B cell (primary cell): ENCODE results near the gene EHD2. TPM values are rescaled to one million over a fixed set of nuclear protein-coding genes. Genes with fewer than 3 reads are reported as not detected.

Source experiments
- ATAC-seq: fragments of 200-7000 bp; cut with Tn5 transposase; one replicate; pipeline ENCODE4 v1.10.0; 2021; ENCODE audit warnings: low read depth, mild to moderate bottlenecking, moderate number of reproducible peaks, moderate library complexity
- CTCF ChIA-PET: fragments of 350-600 bp; sonication (Branson Sonifier 250); formaldehyde crosslinking; loops from one replicate; lab custom pipeline; 2021; ENCODE audit warnings: antibody characterized with exemption, inconsistent platforms; lab: Charles Lee
- POLR2A ChIA-PET: fragments of 350-600 bp; sonication (Branson Sonifier 250); formaldehyde crosslinking; loops from one replicate; lab custom pipeline; 2021; ENCODE audit warnings: antibody characterized with exemption; lab: Charles Lee
- DNase-seq: peaks from one replicate; pipeline ENCODE4 v3.0.0; 2013
- H2AFZ ChIP-seq: 2 replicates; pipeline ENCODE4 v1.6.1; 2012; ENCODE audit warnings: mild to moderate bottlenecking, low read depth, low read length; ENCODE audit not compliant: insufficient read depth, poor library complexity, severe bottlenecking
- H3K27ac ChIP-seq, 2 donors: 1 replicate in 1 of 2; 2 replicates in 1 of 2; pipeline ENCODE4 v1.5.1; 2012 to 2013; ENCODE audit warnings: low read length in 2 of 2, mild to moderate bottlenecking in 2 of 2, moderate library complexity in 1 of 2
- H3K27me3 ChIP-seq, 4 experiments: fragments of 200-600 bp in 1 of 4; sonication (generic) in 1 of 4; replicated peaks in 1 of 4; 1 replicate in 2 of 4; 2 replicates in 2 of 4; pipeline versions ENCODE4 v1.6.1 to v1.7.0; 2013 to 2016; ENCODE audit warnings: low read length in 3 of 4, mild to moderate bottlenecking in 2 of 4, mixed read lengths in 1 of 4, moderate library complexity in 1 of 4; ENCODE audit not compliant: insufficient read depth in 4 of 4, control insufficient read depth in 3 of 4; ENCODE audit errors: control extremely low read depth in 1 of 4
- H3K36me3 ChIP-seq, 2 experiments: replicated peaks in 1 of 2; 1 replicate in 1 of 2; 2 replicates in 1 of 2; pipeline versions ENCODE4 v1.6.1 to v1.7.1; 2013; ENCODE audit warnings: low read length in 1 of 2; ENCODE audit not compliant: insufficient read depth in 2 of 2, control insufficient read depth in 1 of 2; ENCODE audit errors: control extremely low read depth in 1 of 2, extremely low read depth in 1 of 2
- H3K4me1 ChIP-seq, 2 donors: fragments of 200-600 bp in 1 of 2; sonication (generic) in 1 of 2; 1 replicate in 1 of 2; 2 replicates in 1 of 2; pipeline versions ENCODE4 v1.5.1 to v1.6.1; 2013 to 2017; ENCODE audit warnings: low read length in 2 of 2; ENCODE audit not compliant: control insufficient read depth in 2 of 2, insufficient read depth in 2 of 2
- H3K4me2 ChIP-seq: replicated peaks from 2 replicates; pipeline ENCODE3; 2012; ENCODE audit warnings: mild to moderate bottlenecking, low read depth, low read length; ENCODE audit not compliant: poor library complexity, severe bottlenecking
- H3K4me3 ChIP-seq, 5 experiments: fragments of 200-600 bp in 1 of 5; sonication (generic) in 1 of 5; 1 replicate in 3 of 5; 2 replicates in 2 of 5; pipeline versions ENCODE4 v1.5.1 to v1.7.0; 2011 to 2016; ENCODE audit warnings: low read length in 4 of 5, mild to moderate bottlenecking in 4 of 5, low read depth in 2 of 5, control low read depth in 1 of 5, moderate library complexity in 1 of 5; ENCODE audit not compliant: insufficient read depth in 1 of 5; ENCODE audit errors: control extremely low read depth in 1 of 5, extremely low read depth in 1 of 5
- H3K79me2 ChIP-seq: fragments of 200-600 bp; sonication (generic); one replicate; pipeline ENCODE4 v1.6.0; 2016; ENCODE audit warnings: low read length; ENCODE audit not compliant: control insufficient read depth, insufficient read depth
- H3K9ac ChIP-seq: fragments of 200-600 bp; sonication (generic); 2 replicates; pipeline ENCODE4 v1.6.1; 2017; ENCODE audit warnings: mild to moderate bottlenecking, low read length, moderate library complexity
- H3K9me3 ChIP-seq, 3 donors: one replicate each; pipeline versions ENCODE4 v1.6.1 to v1.7.1; 2013; ENCODE audit warnings: low read length in 2 of 3; ENCODE audit not compliant: control insufficient read depth in 2 of 3, insufficient read depth in 1 of 3; ENCODE audit errors: control extremely low read depth in 1 of 3
- H4K20me1 ChIP-seq: 2 replicates; pipeline ENCODE4 v1.6.0; 2012; ENCODE audit warnings: mild to moderate bottlenecking, low read length; ENCODE audit not compliant: insufficient read depth, control insufficient read depth, poor library complexity, severe bottlenecking
- H3K27ac Mint-ChIP-seq: one replicate; pipeline ENCODE4 v1.8.0; 2021; ENCODE audit warnings: mixed read lengths
- H3K27me3 Mint-ChIP-seq: one replicate; pipeline ENCODE4 v1.8.0; 2021; ENCODE audit warnings: mixed read lengths
- H3K4me1 Mint-ChIP-seq: one replicate; pipeline ENCODE4 v1.8.0; 2021; ENCODE audit warnings: mixed read lengths
- H3K4me3 Mint-ChIP-seq: one replicate; pipeline ENCODE4 v1.8.0; 2021; ENCODE audit warnings: mixed read lengths
- H3K9me3 Mint-ChIP-seq: one replicate; pipeline ENCODE4 v1.8.0; 2022; ENCODE audit warnings: mixed read lengths; ENCODE audit not compliant: insufficient read depth
- EZH2 ChIP-seq: IDR thresholded peaks from 2 replicates; pipeline ENCODE4 v1.6.1; 2012; ENCODE audit warnings: borderline replicate concordance, low read depth, mild to moderate bottlenecking, moderate library complexity, low read length; ENCODE audit not compliant: insufficient read depth, poor library complexity, severe bottlenecking
- WGBS: methylation state at CpG from one replicate; pipeline ENCODE4 v1.1.5; 2013; ENCODE audit warnings: missing lambda C conversion rate; ENCODE audit not compliant: insufficient coverage; 5-methylcytosine and 5-hydroxymethylcytosine counted together
- intact Hi-C: fragments of 100-400 bp; cut with micrococcal nuclease; formaldehyde crosslinking; loops from one replicate; pipeline ENCODE4 v1.10.0; 2022
- polyA plus RNA-seq: library from polyadenylated mRNA; depleted of rRNA; stranded (reverse); fragments of >200 nt; gene quantifications from 2 replicates; pipeline ENCODE4 v1.2.3, GENCODE V29; 2012
- total RNA-seq, 2 donors: library from RNA; stranded (reverse); fragments of 120-200 nt in 1 of 2; gene quantifications; 1 replicate in 1 of 2; 2 replicates in 1 of 2; pipeline versions ENCODE4 v1.2.3 to v1.2.4, GENCODE V29; 2013 to 2022
- TF ChIP-seq, protein P1 (sequence below): fragments of 200-600 bp; IDR thresholded peaks from one replicate; pipeline ENCODE4 v1.8.0; 2022; ENCODE audit warnings: antibody characterized with exemption, mild to moderate bottlenecking

EHD2 gene
- total and polyA plus RNA-seq, 2 donors (not counting 1 experiment from before 2014, with no cell fraction given): not detected

DNA sequence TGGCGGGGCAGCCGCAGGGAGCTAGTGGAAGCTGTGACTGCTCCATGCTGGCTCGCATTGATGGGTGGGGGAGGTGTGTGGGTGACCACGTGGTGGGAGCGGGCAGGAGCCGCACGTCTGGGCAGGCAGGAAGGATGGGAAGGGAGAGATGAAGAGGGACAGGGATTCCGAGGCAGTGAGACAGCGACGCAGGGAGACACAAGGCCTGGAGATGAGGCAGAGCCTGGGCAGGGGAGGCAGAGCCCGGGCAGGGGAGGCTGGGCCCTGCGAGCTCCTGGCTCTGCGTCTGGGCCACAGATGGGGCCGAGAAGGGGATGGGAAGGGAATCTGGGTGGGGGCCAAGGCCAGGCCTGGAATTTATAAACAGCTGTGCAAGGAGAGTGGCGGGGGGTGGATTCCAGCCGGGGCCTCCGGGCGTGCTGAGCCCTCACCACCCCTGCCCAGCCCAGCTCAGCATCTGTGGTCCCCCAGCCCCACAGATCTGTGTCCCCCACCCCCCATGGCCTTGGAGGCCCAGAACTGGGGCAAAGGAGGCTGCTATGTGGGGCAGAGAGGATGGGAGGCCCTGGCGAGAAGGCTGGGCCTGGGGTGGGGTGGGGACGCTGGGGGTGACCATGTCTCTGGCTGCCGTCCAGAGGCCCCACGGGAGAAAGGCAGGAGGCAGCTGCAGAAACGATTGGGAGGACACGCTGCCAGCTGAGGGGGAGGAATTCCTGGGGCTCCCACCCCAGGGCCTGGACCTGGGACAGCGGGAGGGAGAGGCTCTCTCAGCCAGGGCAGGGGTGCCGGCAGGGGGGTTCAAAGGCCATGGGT lies 6.0 kb downstream of the EHD2 start:
- H3K27me3 Mint-ChIP-seq: peaks cover 42% of the 10 kb centered on the region
- intact Hi-C loops: no loop called here

More for the DNA sequence above, 6.0 kb downstream of the EHD2 start:
- Histone ChIP-seq H3K36me3 (no peaks in the 10 kb centered on the region), H3K9ac (no peak overlapping the region), H3K27me3 (peaks cover 0 to 13% (median under 1%) of the 10 kb centered on the region in 4 experiments), H3K79me2 (no peaks in the 10 kb centered on the region), H4K20me1 (no peaks in the 10 kb centered on the region), H3K4me2 (no peak overlapping the region), H3K4me3 (no peak overlapping the region), H2AFZ (no peak overlapping the region), H3K9me3 (peaks cover 0 to 16% (median 1%) of the 10 kb centered on the region in 3 donors), H3K4me1 (no peaks in the 10 kb centered on the region), H3K27ac (no peak overlapping the region)
- Mint-ChIP-seq H3K27ac (no peak overlapping the region), H3K9me3 (no peaks in the 10 kb centered on the region), H3K4me3 (no peak overlapping the region), H3K4me1 (no peaks in the 10 kb centered on the region)
- TF ChIP-seq EZH2: no peak
- TF ChIP-seq, protein P1, sequence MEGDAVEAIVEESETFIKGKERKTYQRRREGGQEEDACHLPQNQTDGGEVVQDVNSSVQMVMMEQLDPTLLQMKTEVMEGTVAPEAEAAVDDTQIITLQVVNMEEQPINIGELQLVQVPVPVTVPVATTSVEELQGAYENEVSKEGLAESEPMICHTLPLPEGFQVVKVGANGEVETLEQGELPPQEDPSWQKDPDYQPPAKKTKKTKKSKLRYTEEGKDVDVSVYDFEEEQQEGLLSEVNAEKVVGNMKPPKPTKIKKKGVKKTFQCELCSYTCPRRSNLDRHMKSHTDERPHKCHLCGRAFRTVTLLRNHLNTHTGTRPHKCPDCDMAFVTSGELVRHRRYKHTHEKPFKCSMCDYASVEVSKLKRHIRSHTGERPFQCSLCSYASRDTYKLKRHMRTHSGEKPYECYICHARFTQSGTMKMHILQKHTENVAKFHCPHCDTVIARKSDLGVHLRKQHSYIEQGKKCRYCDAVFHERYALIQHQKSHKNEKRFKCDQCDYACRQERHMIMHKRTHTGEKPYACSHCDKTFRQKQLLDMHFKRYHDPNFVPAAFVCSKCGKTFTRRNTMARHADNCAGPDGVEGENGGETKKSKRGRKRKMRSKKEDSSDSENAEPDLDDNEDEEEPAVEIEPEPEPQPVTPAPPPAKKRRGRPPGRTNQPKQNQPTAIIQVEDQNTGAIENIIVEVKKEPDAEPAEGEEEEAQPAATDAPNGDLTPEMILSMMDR: no peak
- 82% methylated on average over 19 of the region's 26 CpGs for WGBS
- DNase-seq: no peak
- ChIA-PET POLR2A (interaction anchor here (0.9 kb wide), 1 partner anchor 12 kb away, joined by 7 read pairs; no protein-coding TSS in a partner anchor), CTCF (no interaction called here)
- ATAC-seq: no peak
